GM15510 (cell line): ENCODE data around the gene EDN3.

Experiments used
- POLR2A ChIP-seq: IDR thresholded peaks from 3 replicates; pipeline ENCODE4 v1.6.1; 2011; ENCODE audit warnings: borderline replicate concordance; ENCODE audit not compliant: insufficient read length; ENCODE audit errors: extremely low read depth

EDN3 gene

DNA sequence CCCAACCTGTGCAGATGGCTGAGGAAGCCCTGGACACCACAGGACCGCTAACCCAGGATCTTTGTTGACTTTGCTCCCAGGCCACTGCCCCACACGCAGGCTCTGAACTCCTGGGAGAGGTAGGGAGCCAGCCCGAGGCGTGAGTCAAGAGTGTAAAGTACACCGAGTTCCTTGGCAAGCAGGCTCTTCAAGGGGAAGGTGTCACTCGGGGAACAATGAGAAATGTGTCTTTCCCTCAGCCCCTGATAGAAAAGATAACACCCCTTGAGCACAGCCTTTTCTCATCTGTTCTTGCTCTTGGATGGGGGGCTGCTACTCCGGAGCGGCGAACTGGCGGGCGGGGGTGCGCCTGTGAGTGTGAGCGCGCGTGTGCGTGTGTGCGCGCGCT lies 472 bp upstream of the EDN3 start:
- TF ChIP-seq POLR2A: no peak

DNA sequence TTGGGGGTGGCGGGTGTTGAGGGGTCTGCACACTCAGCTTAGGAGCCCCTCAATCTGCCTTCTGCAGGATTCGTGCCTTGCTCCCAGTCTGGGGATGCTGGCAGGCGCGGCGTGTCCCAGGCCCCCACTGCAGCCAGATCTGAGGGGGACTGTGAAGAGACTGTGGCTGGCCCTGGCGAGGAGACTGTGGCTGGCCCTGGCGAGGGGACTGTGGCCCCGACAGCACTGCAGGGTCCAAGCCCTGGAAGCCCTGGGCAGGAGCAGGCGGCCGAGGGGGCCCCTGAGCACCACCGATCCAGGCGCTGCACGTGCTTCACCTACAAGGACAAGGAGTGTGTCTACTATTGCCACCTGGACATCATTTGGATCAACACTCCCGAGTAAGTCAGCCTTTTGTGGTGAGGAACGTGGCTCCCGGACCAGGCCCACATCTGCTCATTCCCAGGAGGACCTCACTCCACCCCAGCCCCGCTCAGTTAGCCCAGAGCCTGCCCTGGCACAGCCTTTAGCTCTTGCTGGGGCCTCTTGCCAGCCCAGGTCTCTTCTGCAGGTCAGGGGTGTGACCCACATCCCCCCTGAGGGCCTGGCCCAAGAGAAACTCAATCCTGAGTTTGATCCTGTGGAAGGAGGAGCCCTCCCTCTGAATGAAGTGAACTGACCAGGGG lies 1.1 kb downstream of the EDN3 start:
- TF ChIP-seq POLR2A: no peak

DNA sequence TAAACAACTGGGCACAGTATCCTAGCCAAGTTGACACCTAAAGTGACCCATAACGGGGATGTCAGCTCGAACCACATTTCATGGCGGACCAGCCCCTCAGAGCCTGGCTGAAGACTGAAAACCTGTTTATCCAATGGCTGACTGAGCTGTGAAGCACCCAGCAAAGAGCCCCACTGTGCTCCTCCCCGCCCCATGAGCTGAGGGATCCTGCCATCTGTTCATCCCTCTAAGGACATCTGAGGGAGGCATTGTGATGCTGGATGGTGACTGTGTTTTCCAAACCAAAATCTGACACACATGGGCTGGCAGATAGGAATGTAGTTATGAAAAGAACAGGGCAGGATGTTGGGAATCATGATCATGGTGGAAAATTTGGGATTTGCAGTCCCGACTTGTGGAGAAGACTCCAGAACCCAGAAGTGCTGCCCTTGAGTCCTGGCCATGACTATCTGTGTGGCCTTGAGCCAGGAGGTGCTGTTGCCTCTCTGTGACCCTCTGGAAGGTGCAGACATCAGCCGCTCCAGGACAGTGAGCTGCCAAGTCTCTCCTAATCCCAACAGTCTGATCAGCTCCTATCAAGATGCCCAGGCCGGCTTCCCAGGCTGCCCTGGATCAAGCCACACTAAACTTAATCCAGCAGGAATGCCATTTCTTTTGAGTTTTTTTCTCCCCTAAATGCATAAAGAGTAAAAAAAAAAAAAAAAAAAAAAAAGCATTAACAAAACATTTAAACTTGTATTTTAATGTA lies 5.7 kb downstream of the EDN3 start:
- no peak for TF ChIP-seq POLR2A

- no peak for TF ChIP-seq POLR2A
These were observed 6.9 kb downstream of the EDN3 start for GRCh38 chr20:59307270-59307669.

GRCh38 chr20:59308493-59309201 lies 8.2 kb downstream of the EDN3 start:
- no peak for TF ChIP-seq POLR2A

GRCh38 chr20:59309218-59309617 lies 8.8 kb downstream of the EDN3 start:
- no peak for TF ChIP-seq POLR2A

GRCh38 chr20:59314997-59315396 lies 14.6 kb downstream of the EDN3 start:
- TF ChIP-seq POLR2A: no peak

- TF ChIP-seq POLR2A: no peak
These were observed 16.7 kb downstream of the EDN3 start for GRCh38 chr20:59316911-59317731.

DNA sequence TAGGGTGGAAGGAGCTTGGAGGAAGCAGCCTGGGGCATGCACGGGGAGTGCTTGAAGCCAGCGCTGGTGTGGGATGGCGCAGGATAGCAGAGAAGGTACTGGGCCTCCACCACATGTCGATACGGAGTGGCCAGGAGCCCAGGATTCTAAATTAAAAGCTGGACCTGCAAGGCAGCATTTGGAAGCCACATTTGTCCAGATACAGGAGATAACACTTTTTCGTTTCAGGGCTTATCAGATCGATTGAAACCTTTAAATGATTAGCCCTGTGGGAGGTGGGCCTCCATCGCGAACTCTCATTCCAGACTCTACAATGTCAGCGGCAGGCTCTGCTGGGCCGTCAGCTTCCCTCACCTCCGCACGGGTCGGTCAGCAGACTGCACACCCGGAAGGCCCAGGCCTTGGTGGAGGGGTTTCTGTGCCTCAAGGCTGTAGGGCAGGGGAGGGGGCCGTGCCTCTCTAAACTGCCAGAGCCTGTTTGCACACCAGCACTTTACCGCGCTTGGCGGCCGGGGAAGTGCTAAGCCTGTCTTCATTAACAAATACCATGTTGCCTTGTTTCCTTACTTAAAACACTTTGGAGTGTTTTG lies 17.9 kb downstream of the EDN3 start:
- TF ChIP-seq POLR2A: no peak

- no peak for TF ChIP-seq POLR2A
These were observed 18.4 kb downstream of the EDN3 start for GRCh38 chr20:59318803-59319202.

- TF ChIP-seq POLR2A: no peak
These were observed 20.0 kb downstream of the EDN3 start for GRCh38 chr20:59320426-59320825.

DNA sequence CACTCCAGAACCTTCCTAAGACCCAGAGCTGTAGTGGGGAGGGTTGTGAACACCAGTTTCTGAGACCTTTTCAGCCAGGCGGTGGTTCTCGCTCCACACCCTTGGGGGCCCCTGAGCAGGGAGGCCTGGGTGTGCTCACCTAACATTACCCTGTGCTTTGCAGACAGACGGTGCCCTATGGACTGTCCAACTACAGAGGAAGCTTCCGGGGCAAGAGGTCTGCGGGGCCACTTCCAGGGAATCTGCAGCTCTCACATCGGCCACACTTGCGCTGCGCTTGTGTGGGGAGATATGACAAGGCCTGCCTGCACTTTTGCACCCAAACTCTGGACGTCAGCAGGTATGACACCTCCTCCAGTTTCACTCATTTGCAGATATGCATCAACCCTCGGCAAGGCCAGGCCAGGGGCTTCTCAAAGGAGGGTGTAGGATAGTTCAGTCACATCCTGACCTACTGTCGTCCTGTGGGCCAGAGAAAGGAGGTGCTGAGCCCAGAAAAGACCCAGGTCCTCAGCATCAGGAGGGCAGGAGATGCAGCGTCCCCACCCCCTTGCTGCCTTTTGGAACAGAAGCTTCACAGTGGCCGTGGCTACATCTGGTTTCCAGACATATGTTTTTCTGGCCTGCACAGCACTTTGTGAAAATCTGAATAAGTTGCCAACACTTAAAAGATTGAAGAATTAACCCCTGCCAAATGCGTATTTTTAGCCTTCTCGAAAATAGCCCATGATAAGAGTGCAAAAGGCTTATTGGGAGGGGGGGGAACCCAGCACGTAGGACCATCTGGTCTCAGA lies 20.6 kb downstream of the EDN3 start:
- no peak for TF ChIP-seq POLR2A

- no peak for TF ChIP-seq POLR2A
These were observed 21.7 kb downstream of the EDN3 start for GRCh38 chr20:59322081-59322480.
